ENCODE measurements around the gene COPS7A. TPM values are rescaled to one million over a fixed set of nuclear protein-coding genes. Genes with fewer than 3 reads are reported as not detected.

COPS7A gene
- total RNA-seq, 1 experiment from 2014 or later = 82.3 TPM

GRCh38 chr12:6695313-6696045, 28.4 kb upstream of the COPS7A start:
- TF ChIP-seq, protein P1, sequence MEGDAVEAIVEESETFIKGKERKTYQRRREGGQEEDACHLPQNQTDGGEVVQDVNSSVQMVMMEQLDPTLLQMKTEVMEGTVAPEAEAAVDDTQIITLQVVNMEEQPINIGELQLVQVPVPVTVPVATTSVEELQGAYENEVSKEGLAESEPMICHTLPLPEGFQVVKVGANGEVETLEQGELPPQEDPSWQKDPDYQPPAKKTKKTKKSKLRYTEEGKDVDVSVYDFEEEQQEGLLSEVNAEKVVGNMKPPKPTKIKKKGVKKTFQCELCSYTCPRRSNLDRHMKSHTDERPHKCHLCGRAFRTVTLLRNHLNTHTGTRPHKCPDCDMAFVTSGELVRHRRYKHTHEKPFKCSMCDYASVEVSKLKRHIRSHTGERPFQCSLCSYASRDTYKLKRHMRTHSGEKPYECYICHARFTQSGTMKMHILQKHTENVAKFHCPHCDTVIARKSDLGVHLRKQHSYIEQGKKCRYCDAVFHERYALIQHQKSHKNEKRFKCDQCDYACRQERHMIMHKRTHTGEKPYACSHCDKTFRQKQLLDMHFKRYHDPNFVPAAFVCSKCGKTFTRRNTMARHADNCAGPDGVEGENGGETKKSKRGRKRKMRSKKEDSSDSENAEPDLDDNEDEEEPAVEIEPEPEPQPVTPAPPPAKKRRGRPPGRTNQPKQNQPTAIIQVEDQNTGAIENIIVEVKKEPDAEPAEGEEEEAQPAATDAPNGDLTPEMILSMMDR (conservative IDR thresholded peaks at IDR 0.05; ENCODE audit: low read depth, low read length) = no peak
- no peak for TF ChIP-seq EZH2 (IDR thresholded peaks at IDR 0.05; ENCODE audit: low read length, unreplicated experiment)
- TF ChIP-seq EZH2phosphoT487 (IDR thresholded peaks at IDR 0.05; ENCODE audit: borderline replicate concordance, low read length) = no peak
- CTCF ChIA-PET = no interaction called here
- intact Hi-C loops (cut with micrococcal nuclease) = loop anchor here (5.0 kb wide), 1 partner anchor 78 kb away; no protein-coding TSS in a partner anchor

GRCh38 chr12:6696690-6697583, 26.9 kb upstream of the COPS7A start:
- no peak overlapping the region for H2AFZ ChIP-seq (ENCODE audit: low read length)
- no peaks in the 10 kb centered on the region for H3K79me2 ChIP-seq (ENCODE audit: low read length)
- no peak overlapping the region for H3K9ac ChIP-seq (ENCODE audit: low read length)
- ATAC-seq (no peak), DNase-seq (no peak)
- H3K4me2 ChIP-seq (ENCODE audit: low read length) = no peak overlapping the region
- ChIA-PET CTCF (no interaction called here), POLR2A (ENCODE audit: unreplicated experiment) (interaction anchor here (0.7 kb wide), 1 partner anchor 22 kb away, joined by 3 read pairs; no protein-coding TSS in a partner anchor)
- no TSS peak for BruUV-seq (replicated peaks)
- no peaks in the 10 kb centered on the region for H3K4me1 ChIP-seq (ENCODE audit: insufficient read depth, low read length)
- H4K20me1 ChIP-seq (ENCODE audit: low read length) = no peaks in the 10 kb centered on the region
- no peak overlapping the region for H3K27ac ChIP-seq (ENCODE audit: low read length)
- no peaks in the 10 kb centered on the region for H3F3A ChIP-seq (ENCODE audit: low read length, unreplicated experiment)
- no peaks in the 10 kb centered on the region for H3K9me2 ChIP-seq (replicated peaks; ENCODE audit: low read length)
- no peaks in the 10 kb centered on the region for H3K9me3 ChIP-seq (ENCODE audit: low read length)
- H3K36me3 ChIP-seq (ENCODE audit: low read depth, low read length) = no peaks in the 10 kb centered on the region
- H3K4me3 ChIP-seq (ENCODE audit: low read length) = no peak overlapping the region
- TF ChIP-seq EZH2phosphoT487 (IDR thresholded peaks at IDR 0.05; ENCODE audit: borderline replicate concordance, low read length) = no peak
- TF ChIP-seq EZH2 (IDR thresholded peaks at IDR 0.05; ENCODE audit: low read length, unreplicated experiment) = no peak
- TF ChIP-seq, protein P1 (conservative IDR thresholded peaks at IDR 0.05; ENCODE audit: low read depth, low read length) = no peak
- intact Hi-C loops (cut with micrococcal nuclease) = loop anchor here (5.0 kb wide), 1 partner anchor 80 kb away; no protein-coding TSS in a partner anchor
- peaks cover 30% of the 10 kb centered on the region for H3K27me3 ChIP-seq (ENCODE audit: low read length)

More at GRCh38 chr12:6695313-6696045, 28.4 kb upstream of the COPS7A start:
- Histone ChIP-seq H3K9me2 (replicated peaks; ENCODE audit: low read length) (no peaks in the 10 kb centered on the region), H3K27me3 (ENCODE audit: low read length) (peaks cover 18% of the 10 kb centered on the region), H4K20me1 (ENCODE audit: low read length) (no peaks in the 10 kb centered on the region), H3K4me2 (ENCODE audit: low read length) (no peak overlapping the region), H3K9ac (ENCODE audit: low read length) (no peak overlapping the region), H3K4me1 (ENCODE audit: insufficient read depth, low read length) (no peaks in the 10 kb centered on the region), H3K79me2 (ENCODE audit: low read length) (peaks cover under 1% of the 10 kb centered on the region; the same call in 1 of the 2 replicates), H3F3A (ENCODE audit: low read length, unreplicated experiment) (no peaks in the 10 kb centered on the region), H3K36me3 (ENCODE audit: low read depth, low read length) (no peaks in the 10 kb centered on the region), H2AFZ (ENCODE audit: low read length) (no peak overlapping the region), H3K9me3 (ENCODE audit: low read length) (no peaks in the 10 kb centered on the region), H3K27ac (ENCODE audit: low read length) (no peak overlapping the region), H3K4me3 (ENCODE audit: low read length) (no peak overlapping the region)
- DNase-seq = no peak
- ATAC-seq = no peak
- no TSS peak for BruUV-seq (replicated peaks)
- POLR2A ChIA-PET (ENCODE audit: unreplicated experiment) = no interaction called here

Data from PC-3 (cell line).